HEK293T (cell line): Measurements from ENCODE around the gene CFAP68.

Source experiments
- CTCF ChIA-PET: fragments of 350-600 bp; formaldehyde crosslinking; extraction: SDS; loops from one replicate; lab custom pipeline; 2021; ENCODE audit warnings: antibody characterized with exemption, inconsistent platforms; lab: Yijun Ruan, JAX
- POLR2A ChIA-PET: fragments of 350-600 bp; formaldehyde crosslinking; extraction: SDS; loops from one replicate; lab custom pipeline; 2020; ENCODE audit warnings: antibody characterized with exemption, inconsistent platforms; lab: Yijun Ruan, JAX
- DNase-seq: peaks from one replicate; pipeline ENCODE4 v3.0.0; 2012; ENCODE audit warnings: mixed read lengths; ENCODE audit errors: extremely low spot score
- ARNT ChIP-seq: fragments of 450-650 bp; IDR thresholded peaks from 2 replicates; pipeline ENCODE4 v1.6.1; 2017; ENCODE audit warnings: mild to moderate bottlenecking
- BHLHE40 ChIP-seq: fragments of 450-650 bp; IDR thresholded peaks from 2 replicates; pipeline ENCODE4 v1.6.1; 2016; ENCODE audit warnings: mild to moderate bottlenecking, moderate library complexity, borderline replicate concordance
- CTBP1 ChIP-seq: fragments of 450-650 bp; IDR thresholded peaks from 2 replicates; pipeline ENCODE4 v1.6.1; 2016; ENCODE audit warnings: borderline replicate concordance
- ELF4 ChIP-seq: fragments of 450-650 bp; IDR thresholded peaks from 2 replicates; pipeline ENCODE4 v1.6.1; 2017; ENCODE audit warnings: antibody characterized with exemption
- FOXA1 ChIP-seq: fragments of 450-650 bp; IDR thresholded peaks from 2 replicates; pipeline ENCODE4 v1.6.1; 2016; ENCODE audit warnings: mild to moderate bottlenecking
- FOXK2 ChIP-seq: fragments of 450-650 bp; IDR thresholded peaks from 2 replicates; pipeline ENCODE4 v1.6.1; 2016; ENCODE audit warnings: mild to moderate bottlenecking
- FOXM1 ChIP-seq: fragments of 450-650 bp; IDR thresholded peaks from 2 replicates; pipeline ENCODE4 v1.6.1; 2017; ENCODE audit warnings: mild to moderate bottlenecking, borderline replicate concordance
- HDGF ChIP-seq: fragments of 450-650 bp; IDR thresholded peaks from 2 replicates; pipeline ENCODE4 v1.6.1; 2017; ENCODE audit warnings: antibody characterized with exemption, borderline replicate concordance
- L3MBTL2 ChIP-seq: fragments of 450-650 bp; conservative IDR thresholded peaks from 2 replicates; pipeline ENCODE4 v1.6.1; 2016; ENCODE audit warnings: mild to moderate bottlenecking
- LEF1 ChIP-seq: fragments of 450-650 bp; IDR thresholded peaks from 2 replicates; pipeline ENCODE4 v1.6.1; 2017; ENCODE audit warnings: mild to moderate bottlenecking, borderline replicate concordance
- NFRKB ChIP-seq: fragments of 450-650 bp; IDR thresholded peaks from 2 replicates; pipeline ENCODE4 v1.6.1; 2016; ENCODE audit warnings: mild to moderate bottlenecking, moderate library complexity
- PKNOX1 ChIP-seq: fragments of 450-650 bp; IDR thresholded peaks from 2 replicates; pipeline ENCODE4 v1.6.1; 2016
- SP1 ChIP-seq: fragments of 450-650 bp; IDR thresholded peaks from 2 replicates; pipeline ENCODE4 v1.6.1; 2017
- SUZ12 ChIP-seq: fragments of 450-650 bp; IDR thresholded peaks from 2 replicates; pipeline ENCODE4 v1.6.1; 2016; ENCODE audit warnings: mild to moderate bottlenecking
- TARDBP ChIP-seq: fragments of 450-650 bp; IDR thresholded peaks from 2 replicates; pipeline ENCODE4 v1.6.1; 2016
- ZNF384 ChIP-seq: fragments of 450-650 bp; IDR thresholded peaks from 2 replicates; pipeline ENCODE4 v1.6.1; 2016

Gene CFAP68

GRCh38 chr11:111852103-111852502 is 27.2 kb upstream of the CFAP68 start:
- TF ChIP-seq FOXM1 (no peak), HDGF (no peak), SUZ12 (no peak), ELF4 (no peak), PKNOX1 (no peak), FOXK2 (no peak), TARDBP (no peak), FOXA1 (no peak), BHLHE40 (no peak), ARNT (no peak), ZNF384 (no peak), LEF1 (no peak), CTBP1 (no peak)
- no peak for DNase-seq
- ChIA-PET CTCF (interaction anchor here (0.7 to 1.0 kb wide), 3 partner anchors 9 to 716 kb away, joined by 3 to 10 read pairs (median 3); no protein-coding TSS in a partner anchor), POLR2A (no interaction called here)

GRCh38 chr11:111855506-111855905 is 23.8 kb upstream of the CFAP68 start:
- CTCF ChIA-PET: interaction anchor here (1.1 kb wide), 1 partner anchor 9 kb away, joined by 3 read pairs; no protein-coding TSS in a partner anchor
- TF ChIP-seq CTBP1 (no peak), PKNOX1 (no peak), LEF1 (no peak), TARDBP (no peak), BHLHE40 (no peak), ELF4 (no peak), SP1 (no peak), HDGF (no peak), FOXA1 (no peak), NFRKB (no peak)

GRCh38 chr11:111860257-111860656 is 19.1 kb upstream of the CFAP68 start:
- no peak for TF ChIP-seq CTBP1
- ChIA-PET POLR2A (no interaction called here), CTCF (no interaction called here)
- DNase-seq: no peak

More at GRCh38 chr11:111855506-111855905, 23.8 kb upstream of the CFAP68 start:
- POLR2A ChIA-PET: no interaction called here
- no peak for DNase-seq

GRCh38 chr11:111870113-111870512 is 9.2 kb upstream of the CFAP68 start:
- POLR2A ChIA-PET: interaction anchor here (0.7 to 1.8 kb wide), 7 partner anchors 9 to 155 kb away, joined by 3 to 6 read pairs (median 4); partner anchors contain the start of genes CFAP68 and DLAT
- no peak for DNase-seq
- CTCF ChIA-PET: interaction anchor here (0.6 to 0.7 kb wide), 2 partner anchors 147 to 1298 kb away, joined by 4 to 6 read pairs; no protein-coding TSS in a partner anchor
- TF ChIP-seq BHLHE40 (no peak), FOXM1 (no peak), ARNT (no peak), FOXA1 (no peak), FOXK2 (no peak), SP1 (no peak), CTBP1 (no peak), ZNF384 (no peak)

- no peak for DNase-seq
- ChIA-PET CTCF (interaction anchor here (0.5 to 1.1 kb wide), 4 partner anchors 111 to 1298 kb away, joined by 3 to 6 read pairs (median 4); no protein-coding TSS in a partner anchor), POLR2A (interaction anchor here (0.7 to 2.0 kb wide), 13 partner anchors 9 to 208 kb away, joined by 3 to 20 read pairs (median 4); partner anchors contain the start of genes CFAP68, DLAT and PPP2R1B)
- TF ChIP-seq ELF4 (peak; percentile 43; the same call in 1 of the 2 replicates), PKNOX1 (peak; percentile 91), SUZ12 (no peak)
Observed at GRCh38 chr11:111870522-111870885, 8.8 kb upstream of the CFAP68 start.

- CTCF ChIA-PET: interaction anchor here (0.5 to 1.4 kb wide), 8 partner anchors 25 to 1867 kb away, joined by 3 to 6 read pairs (median 3); no protein-coding TSS in a partner anchor
- POLR2A ChIA-PET: interaction anchor here (0.7 to 2.0 kb wide), 19 partner anchors 9 to 267 kb away, joined by 3 to 20 read pairs (median 4); partner anchors contain the start of genes CFAP68, DLAT and PPP2R1B
- TF ChIP-seq LEF1 (no peak), PKNOX1 (peak; percentile 36; the same call in 1 of the 2 replicates), NFRKB (no peak), L3MBTL2 (no peak; the same call in 1 of the 2 replicates)
- DNase-seq: peak; percentile 74
Observed at GRCh38 chr11:111870886-111871692, 8.3 kb upstream of the CFAP68 start, which contains the start of gene ALG9. Gene ALG9 (minus strand): TSS chr11:111871581. CDS start chr11:111871482, 99 bp downstream.
